Stimulated activated naive CD8-positive, alpha-beta T cell treated with anti-CD3 and anti-CD28 coated beads, Interleukin-15, amount 100 ng/mL, for 72 hours (primary cell): ENCODE results near the gene CKMT2.
"Not testable (repeated sequence)": the region's sequence is repeated elsewhere in the genome, so short reads cannot be mapped to it uniquely, and the experiment has no call there.

Source experiments
- ATAC-seq: fragments of 150-1000 bp; cut with Tn5 transposase; 2 replicates; pipeline ENCODE4 v1.10.0; 2021; ENCODE audit warnings: mild to moderate bottlenecking, moderate library complexity
- DNase-seq, 2 donors: peaks; one replicate each; pipeline ENCODE4 v3.0.0; 2021 to 2022
- H3K27ac Mint-ChIP-seq, 2 donors: one replicate each; pipeline ENCODE4 v1.8.0; 2022; ENCODE audit warnings: mild to moderate bottlenecking in 2 of 2, mixed read lengths in 2 of 2, moderate library complexity in 2 of 2
- H3K27me3 Mint-ChIP-seq: one replicate; pipeline ENCODE4 v1.8.0; 2022; ENCODE audit warnings: mixed read lengths
- H3K4me1 Mint-ChIP-seq: one replicate; pipeline ENCODE4 v1.8.0; 2022; ENCODE audit warnings: mild to moderate bottlenecking, mixed read lengths
- H3K4me3 Mint-ChIP-seq, 2 donors: one replicate each; pipeline ENCODE4 v1.8.0; 2022; ENCODE audit warnings: mild to moderate bottlenecking in 2 of 2, mixed read lengths in 2 of 2, moderate library complexity in 1 of 2
- H3K9me3 Mint-ChIP-seq, 2 donors: one replicate each; pipeline ENCODE4 v1.8.0; 2022; ENCODE audit warnings: mixed read lengths in 2 of 2

The CKMT2 gene

DNA sequence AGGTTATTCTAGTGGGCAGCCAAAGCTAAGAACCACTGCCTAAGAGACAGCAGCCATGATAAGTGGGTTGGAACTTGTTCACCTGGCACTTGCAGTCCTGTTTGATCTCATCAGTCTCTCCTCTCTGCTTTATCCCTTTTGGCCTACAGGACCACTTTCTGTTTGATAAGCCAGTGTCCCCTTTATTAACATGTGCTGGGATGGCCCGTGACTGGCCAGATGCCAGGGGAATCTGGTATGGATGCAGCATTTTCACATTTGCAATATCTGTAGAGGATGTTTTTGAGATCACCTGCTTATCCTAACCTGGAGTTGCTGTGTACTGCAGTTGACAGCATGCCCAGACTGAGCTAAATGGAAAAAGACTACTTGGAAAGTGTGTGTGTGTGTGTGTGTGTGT lies 23.6 kb downstream of the CKMT2 start:
- H3K4me3 Mint-ChIP-seq: no peak overlapping the region
- no peaks in the 10 kb centered on the region for H3K27me3 Mint-ChIP-seq
- H3K4me1 Mint-ChIP-seq: no peaks in the 10 kb centered on the region
- DNase-seq (no peak), ATAC-seq (no peak)
- H3K9me3 Mint-ChIP-seq: peaks cover 14 to 19% of the 10 kb centered on the region in 2 donors
- H3K27ac Mint-ChIP-seq: peak overlapping the region in 1 of 2 donors; percentile 48

DNA sequence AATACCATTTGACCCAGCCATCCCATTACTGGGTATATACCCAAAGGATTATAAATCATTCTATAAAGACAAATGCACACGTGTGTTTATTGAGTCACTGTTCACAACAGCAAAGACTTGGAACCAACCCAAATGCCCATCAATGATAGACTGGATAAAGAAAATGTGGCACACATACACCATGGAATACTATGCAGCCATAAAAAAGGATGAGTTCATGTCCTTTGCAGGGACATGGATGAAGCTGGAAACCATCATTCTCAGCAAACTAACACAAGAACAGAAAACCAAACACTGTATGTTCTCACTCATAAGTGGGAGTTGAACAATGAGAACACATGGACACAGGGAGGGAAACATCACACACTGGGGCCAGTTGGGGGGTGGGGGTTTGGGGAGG lies 29.7 kb downstream of the CKMT2 start:
- not testable (repeated sequence) for H3K27me3 Mint-ChIP-seq, ATAC-seq, DNase-seq, H3K4me1 Mint-ChIP-seq, H3K27ac Mint-ChIP-seq, H3K4me3 Mint-ChIP-seq
- peaks cover 22 to 23% of the 10 kb centered on the region in 2 donors for H3K9me3 Mint-ChIP-seq

DNA sequence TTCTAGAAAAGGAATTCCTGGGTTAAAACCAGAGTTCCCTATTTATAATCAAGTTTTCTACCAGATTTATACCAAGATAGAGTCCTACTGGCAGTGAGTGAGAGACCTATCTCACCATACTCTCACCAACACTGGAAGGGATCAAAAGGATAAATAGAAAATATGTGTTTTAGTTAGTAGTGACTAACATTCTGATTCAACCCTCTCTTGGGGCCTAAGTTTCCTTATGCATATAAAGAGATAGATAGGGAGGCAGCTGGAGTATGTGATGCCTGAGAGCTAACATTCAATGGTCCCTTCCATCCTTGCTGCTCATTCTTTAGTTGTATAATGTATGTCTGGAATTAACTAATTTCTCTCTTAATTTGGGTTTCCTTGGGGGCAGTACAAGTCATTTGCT lies 32.0 kb downstream of the CKMT2 start:
- Mint-ChIP-seq H3K4me1 (peaks cover 16% of the 10 kb centered on the region), H3K4me3 (no peak overlapping the region), H3K27ac (no peak overlapping the region), H3K9me3 (peaks cover 16 to 18% of the 10 kb centered on the region in 2 donors), H3K27me3 (no peaks in the 10 kb centered on the region)
- DNase-seq (no peak), ATAC-seq (no peak)

- ATAC-seq: no peak
- DNase-seq: no peak
- no peak overlapping the region for H3K27ac Mint-ChIP-seq
- H3K4me3 Mint-ChIP-seq: no peak overlapping the region
- peaks cover 10 to 20% of the 10 kb centered on the region in 2 donors for H3K9me3 Mint-ChIP-seq
- H3K4me1 Mint-ChIP-seq: peaks cover 27% of the 10 kb centered on the region
- no peaks in the 10 kb centered on the region for H3K27me3 Mint-ChIP-seq
Observed at GRCh38 chr5:81268521-81269196, 35.5 kb downstream of the CKMT2 start.

DNA sequence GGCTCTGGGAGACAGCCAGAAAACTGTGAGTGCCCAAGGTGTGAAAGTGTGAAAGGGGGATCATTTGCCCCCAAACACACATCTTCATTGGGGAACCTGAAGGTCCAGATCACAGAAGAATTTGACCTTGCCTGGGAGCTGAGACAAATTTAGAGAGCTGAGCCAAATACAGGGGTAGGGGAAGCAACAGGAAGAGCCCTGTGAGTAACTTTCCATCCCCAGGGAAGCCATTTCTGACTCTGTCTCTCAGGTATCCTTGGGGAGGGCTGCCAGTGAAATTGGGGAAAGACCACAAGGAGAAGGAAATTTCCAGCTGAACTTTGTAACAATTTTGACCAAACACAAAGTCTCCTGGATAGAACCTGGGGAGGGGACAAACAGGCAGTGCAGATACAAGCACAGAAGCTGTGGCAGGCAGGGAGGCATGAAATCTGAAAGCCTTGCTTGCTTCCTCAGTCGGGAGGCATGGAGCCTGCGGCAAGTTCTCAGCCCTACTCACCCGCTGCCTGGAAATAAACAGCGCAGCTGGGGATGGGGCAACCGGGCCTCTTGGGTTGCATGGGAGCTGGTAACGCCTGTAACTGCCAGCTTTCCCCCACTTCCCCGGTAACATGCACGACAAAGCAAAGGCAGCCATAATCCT lies 36.8 kb downstream of the CKMT2 start:
- H3K4me1 Mint-ChIP-seq: peaks cover 33% of the 10 kb centered on the region

GRCh38 chr5:81270394-81271027 lies 37.4 kb downstream of the CKMT2 start:
- H3K27me3 Mint-ChIP-seq, H3K4me3 Mint-ChIP-seq, H3K27ac Mint-ChIP-seq, ATAC-seq, DNase-seq: not testable (repeated sequence)
- peaks cover 40% of the 10 kb centered on the region for H3K4me1 Mint-ChIP-seq
- H3K9me3 Mint-ChIP-seq: peaks cover 29 to 39% of the 10 kb centered on the region in 2 donors

More for the DNA sequence above, 36.8 kb downstream of the CKMT2 start:
- ATAC-seq (no peak), DNase-seq (no peak)
- Mint-ChIP-seq H3K27me3 (no peaks in the 10 kb centered on the region), H3K4me3 (no peak overlapping the region), H3K27ac (no peak overlapping the region), H3K9me3 (peaks cover 22 to 32% of the 10 kb centered on the region in 2 donors)

- Mint-ChIP-seq H3K4me3 (no peak overlapping the region), H3K27me3 (no peaks in the 10 kb centered on the region), H3K27ac (no peak overlapping the region), H3K9me3 (peaks cover 0 to 8% of the 10 kb centered on the region in 2 donors), H3K4me1 (peaks cover 25% of the 10 kb centered on the region)
- no peak for DNase-seq
- ATAC-seq: no peak
Observed at GRCh38 chr5:81283976-81284375, 50.9 kb downstream of the CKMT2 start.

DNA sequence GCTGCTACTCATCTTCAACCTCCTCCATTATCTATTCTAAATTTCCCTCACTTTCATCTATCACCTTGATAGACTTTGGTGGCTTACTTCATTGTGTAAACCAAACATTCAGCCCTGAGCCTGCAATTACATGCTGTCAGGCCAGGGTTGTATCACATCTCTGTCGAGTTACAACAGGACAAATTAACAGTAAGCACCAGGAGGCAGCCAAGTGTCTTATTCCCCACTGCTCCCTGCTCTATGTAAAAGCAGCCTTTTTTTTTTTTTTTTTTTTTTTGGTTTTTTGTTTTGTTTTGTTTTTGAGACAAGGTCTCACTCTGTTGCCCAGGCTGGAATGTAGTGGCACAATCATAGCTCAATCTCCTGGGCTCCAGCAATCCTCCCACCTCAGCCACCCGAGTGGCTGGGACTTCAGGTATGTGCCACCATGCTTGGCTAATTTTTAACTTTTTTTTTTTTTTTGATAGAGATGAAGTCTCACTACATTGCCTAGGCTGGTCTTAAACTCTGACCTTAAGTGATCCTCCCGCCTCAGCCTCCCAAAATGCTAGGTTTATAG lies 53.0 kb downstream of the CKMT2 start:
- H3K4me3 Mint-ChIP-seq: no peak overlapping the region
- no peak for DNase-seq
- no peak overlapping the region for H3K27ac Mint-ChIP-seq
- H3K27me3 Mint-ChIP-seq: no peaks in the 10 kb centered on the region
- ATAC-seq: no peak
- peaks cover 39% of the 10 kb centered on the region for H3K4me1 Mint-ChIP-seq
- H3K9me3 Mint-ChIP-seq: peaks cover 0 to 8% of the 10 kb centered on the region in 2 donors

DNA sequence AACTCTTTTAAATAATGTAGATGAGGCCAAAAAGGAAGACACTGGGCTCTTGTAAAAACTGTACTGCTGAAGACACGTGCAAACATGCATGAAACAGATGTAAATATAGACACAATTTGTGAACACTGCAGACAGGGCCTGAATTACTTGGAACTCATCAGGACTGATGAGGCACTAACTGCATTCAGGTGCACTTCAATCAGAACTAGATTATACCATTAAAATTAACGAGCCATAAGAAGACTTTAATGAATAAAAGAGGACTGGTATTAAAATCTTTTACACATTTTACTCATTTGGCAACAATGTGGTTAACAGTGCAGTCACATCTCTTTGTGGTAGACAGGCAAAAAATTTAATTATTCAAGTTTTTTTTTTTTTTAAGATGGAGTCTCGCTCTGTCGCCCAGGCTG lies 54.9 kb downstream of the CKMT2 start:
- H3K9me3 Mint-ChIP-seq: peaks cover 10 to 22% of the 10 kb centered on the region in 2 donors
- peaks cover 51% of the 10 kb centered on the region for H3K4me1 Mint-ChIP-seq
- ATAC-seq (peak; percentile 8), DNase-seq (no peak)
- H3K4me3 Mint-ChIP-seq: no peak overlapping the region
- no peak overlapping the region for H3K27ac Mint-ChIP-seq
- no peaks in the 10 kb centered on the region for H3K27me3 Mint-ChIP-seq

GRCh38 chr5:81290146-81290545 lies 57.0 kb downstream of the CKMT2 start:
- no peak for DNase-seq
- Mint-ChIP-seq H3K27ac (peak overlapping the region in 1 of 2 donors; percentile 9), H3K4me1 (peaks cover 58% of the 10 kb centered on the region)

GRCh38 chr5:81292130-81292529 lies 59.0 kb downstream of the CKMT2 start:
- peaks cover 20 to 31% of the 10 kb centered on the region in 2 donors for H3K9me3 Mint-ChIP-seq
- no peak overlapping the region for H3K4me3 Mint-ChIP-seq
- ATAC-seq (no peak), DNase-seq (no peak)
- H3K4me1 Mint-ChIP-seq: peaks cover 44% of the 10 kb centered on the region
- H3K27me3 Mint-ChIP-seq: no peaks in the 10 kb centered on the region
- no peak overlapping the region for H3K27ac Mint-ChIP-seq

More at GRCh38 chr5:81290146-81290545, 57.0 kb downstream of the CKMT2 start:
- ATAC-seq: no peak
- H3K4me3 Mint-ChIP-seq: no peak overlapping the region
- no peaks in the 10 kb centered on the region for H3K27me3 Mint-ChIP-seq
- peaks cover 20 to 31% of the 10 kb centered on the region in 2 donors for H3K9me3 Mint-ChIP-seq

DNA sequence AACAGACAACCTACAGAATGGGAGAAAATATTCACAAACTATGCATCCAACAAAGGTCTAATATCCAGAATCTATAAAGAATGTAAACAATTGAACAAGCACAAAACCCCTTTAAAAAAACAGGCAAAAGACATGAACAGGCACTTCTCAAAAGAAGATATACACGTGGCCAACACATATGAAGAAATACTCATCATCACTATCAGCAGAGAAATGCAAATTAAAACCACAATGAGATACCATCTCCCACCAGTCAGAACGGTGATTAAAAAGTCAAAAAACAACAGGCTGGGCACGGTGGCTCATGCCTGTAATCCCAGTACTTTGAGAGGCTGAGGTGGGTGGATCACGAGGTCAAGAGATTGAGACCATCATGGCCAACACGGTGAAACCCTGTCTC lies 60.9 kb downstream of the CKMT2 start:
- H3K4me1 Mint-ChIP-seq: peaks cover 51% of the 10 kb centered on the region
- H3K9me3 Mint-ChIP-seq: peaks cover 20 to 31% of the 10 kb centered on the region in 2 donors
- not testable (repeated sequence) for ATAC-seq

DNA sequence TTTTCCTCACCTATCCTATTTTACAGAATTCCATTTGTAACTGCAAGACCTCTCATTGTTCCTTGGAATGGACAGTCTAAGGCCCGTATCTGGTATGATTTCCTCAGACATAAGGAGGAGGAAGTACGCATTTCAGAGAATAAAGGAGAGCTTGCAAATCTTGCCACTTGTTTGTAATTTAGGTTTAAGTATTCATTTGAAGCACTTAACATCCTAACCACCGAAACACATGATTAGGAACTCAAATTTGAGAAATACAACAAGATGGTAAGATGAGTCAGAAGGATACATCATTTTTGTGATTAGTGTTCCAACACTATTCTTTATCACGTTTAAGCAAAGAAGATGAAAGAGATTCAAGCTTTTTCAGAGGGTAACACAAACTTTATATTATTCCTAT lies 64.4 kb downstream of the CKMT2 start:
- no peak overlapping the region for H3K4me3 Mint-ChIP-seq
- ATAC-seq: no peak

More for the DNA sequence above, 60.9 kb downstream of the CKMT2 start:
- not testable (repeated sequence) for DNase-seq, H3K4me3 Mint-ChIP-seq, H3K27ac Mint-ChIP-seq, H3K27me3 Mint-ChIP-seq

DNA sequence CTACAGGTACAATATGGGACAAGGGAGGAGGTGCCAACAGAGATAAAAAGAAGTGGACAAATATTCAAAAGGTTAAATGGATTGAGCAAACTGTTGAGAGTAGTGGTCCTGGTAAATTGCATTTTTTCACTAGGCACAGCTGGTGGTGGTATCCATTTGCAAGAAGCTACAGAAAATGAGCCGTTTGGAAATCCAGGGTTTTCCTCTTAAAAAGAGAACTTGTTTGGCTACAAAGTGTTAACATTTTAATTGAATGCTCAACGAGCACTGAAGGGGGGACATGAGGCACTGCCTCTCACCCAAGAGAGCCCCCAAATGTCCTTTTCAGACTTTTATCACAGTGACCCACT lies 67.8 kb downstream of the CKMT2 start:
- H3K4me3 Mint-ChIP-seq: peak overlapping the region; percentile 93 to 95
- H3K9me3 Mint-ChIP-seq: no peaks in the 10 kb centered on the region
- peaks cover 41% of the 10 kb centered on the region for H3K4me1 Mint-ChIP-seq
- DNase-seq (no peak), ATAC-seq (no peak)
- H3K27me3 Mint-ChIP-seq: no peaks in the 10 kb centered on the region
- peak overlapping the region; percentile 96 for H3K27ac Mint-ChIP-seq

More for the DNA sequence above, 64.4 kb downstream of the CKMT2 start:
- Mint-ChIP-seq H3K27me3 (no peaks in the 10 kb centered on the region), H3K9me3 (peaks cover 12 to 14% of the 10 kb centered on the region in 2 donors), H3K27ac (no peak overlapping the region), H3K4me1 (peaks cover 41% of the 10 kb centered on the region)
- DNase-seq: no peak

DNA sequence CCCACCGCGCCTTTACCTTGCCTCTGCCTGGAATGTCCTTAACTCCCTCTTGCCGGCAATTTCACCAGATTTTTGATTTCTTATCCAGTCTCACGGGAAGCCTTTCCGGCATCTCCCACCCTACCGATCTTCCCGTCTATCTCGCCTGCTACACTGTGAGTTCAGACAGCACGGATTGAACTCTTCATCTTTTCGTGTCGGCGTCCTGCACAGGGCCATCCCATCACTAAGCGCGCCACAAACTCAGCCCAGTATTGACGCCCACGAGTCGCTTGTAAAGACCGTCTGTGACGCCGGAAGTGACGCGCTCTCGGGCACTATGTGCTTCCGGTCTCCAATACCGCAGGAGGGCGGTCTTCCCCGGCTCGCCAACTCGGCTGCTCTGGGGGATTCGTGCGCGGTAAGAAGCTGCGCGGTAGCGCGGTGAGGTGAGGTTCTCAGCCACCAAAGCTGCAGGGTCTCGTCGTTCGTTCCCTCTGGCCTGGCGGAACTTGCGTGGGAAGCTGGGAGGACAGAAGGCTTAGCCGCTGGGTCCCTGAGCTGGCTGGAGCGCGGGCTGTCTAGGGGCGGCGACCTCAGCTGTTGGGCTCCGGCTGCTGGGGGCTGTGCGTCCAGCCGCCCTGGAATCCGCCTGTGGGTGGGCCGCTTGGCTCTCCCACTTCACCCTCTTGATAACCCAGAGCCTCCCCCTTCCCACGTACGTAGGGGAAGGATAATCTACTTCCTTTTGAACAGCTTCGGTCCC lies 68.3 kb downstream of the CKMT2 start, which contains the start of gene ZCCHC9:
TSS of gene ZCCHC9 (plus strand) at position 317 of the 745 bp plus-strand sequence. CDS start 3,171 bp downstream, outside the sequence.
- no peaks in the 10 kb centered on the region for H3K9me3 Mint-ChIP-seq
- H3K4me3 Mint-ChIP-seq: peak within 1 kb of the TSS; percentile 93 to 95
- peak; percentile 89 to 93 for DNase-seq
- peak; percentile 98 for ATAC-seq
- peaks cover 41% of the 10 kb centered on the region for H3K4me1 Mint-ChIP-seq
- peak within 1 kb of the TSS; percentile 96 for H3K27ac Mint-ChIP-seq
- no peaks in the 10 kb centered on the region for H3K27me3 Mint-ChIP-seq
